AG09319 (cell line): ENCODE data around the gene GSTA2.

Experiments
- DNase-seq: peaks from one replicate; pipeline ENCODE4 v3.0.0-alpha.2; 2010; ENCODE audit warnings: low read depth; ENCODE audit errors: extremely low read depth
- TF ChIP-seq, protein P1 (sequence below): IDR thresholded peaks from 2 replicates; pipeline ENCODE4 v1.5.1; 2011; ENCODE audit warnings: low read depth, mild to moderate bottlenecking, inconsistent platforms, low read length, moderate library complexity

Gene GSTA2

DNA sequence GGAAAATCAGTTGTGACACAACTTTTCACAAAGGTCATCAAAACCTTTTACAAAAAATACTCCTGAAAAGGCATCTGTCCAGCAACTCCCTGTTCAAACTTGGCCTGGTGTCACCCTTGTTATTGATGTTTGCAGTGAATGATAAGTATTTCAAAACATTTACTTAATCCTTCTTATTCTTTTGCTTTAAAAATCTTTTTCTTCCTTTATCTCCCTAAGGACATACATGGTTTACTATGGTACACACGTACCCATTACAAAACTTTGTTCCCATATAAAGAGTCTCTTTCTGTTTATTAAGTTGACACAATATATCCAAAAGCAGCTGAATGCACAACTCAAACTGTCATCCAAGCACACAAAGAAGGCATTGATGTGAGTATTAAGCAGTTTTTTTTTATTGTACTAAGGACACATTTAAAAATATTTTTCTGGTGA lies 17.5 kb downstream of the GSTA2 start:
- TF ChIP-seq, protein P1, sequence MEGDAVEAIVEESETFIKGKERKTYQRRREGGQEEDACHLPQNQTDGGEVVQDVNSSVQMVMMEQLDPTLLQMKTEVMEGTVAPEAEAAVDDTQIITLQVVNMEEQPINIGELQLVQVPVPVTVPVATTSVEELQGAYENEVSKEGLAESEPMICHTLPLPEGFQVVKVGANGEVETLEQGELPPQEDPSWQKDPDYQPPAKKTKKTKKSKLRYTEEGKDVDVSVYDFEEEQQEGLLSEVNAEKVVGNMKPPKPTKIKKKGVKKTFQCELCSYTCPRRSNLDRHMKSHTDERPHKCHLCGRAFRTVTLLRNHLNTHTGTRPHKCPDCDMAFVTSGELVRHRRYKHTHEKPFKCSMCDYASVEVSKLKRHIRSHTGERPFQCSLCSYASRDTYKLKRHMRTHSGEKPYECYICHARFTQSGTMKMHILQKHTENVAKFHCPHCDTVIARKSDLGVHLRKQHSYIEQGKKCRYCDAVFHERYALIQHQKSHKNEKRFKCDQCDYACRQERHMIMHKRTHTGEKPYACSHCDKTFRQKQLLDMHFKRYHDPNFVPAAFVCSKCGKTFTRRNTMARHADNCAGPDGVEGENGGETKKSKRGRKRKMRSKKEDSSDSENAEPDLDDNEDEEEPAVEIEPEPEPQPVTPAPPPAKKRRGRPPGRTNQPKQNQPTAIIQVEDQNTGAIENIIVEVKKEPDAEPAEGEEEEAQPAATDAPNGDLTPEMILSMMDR: no peak
- no peak for DNase-seq

DNA sequence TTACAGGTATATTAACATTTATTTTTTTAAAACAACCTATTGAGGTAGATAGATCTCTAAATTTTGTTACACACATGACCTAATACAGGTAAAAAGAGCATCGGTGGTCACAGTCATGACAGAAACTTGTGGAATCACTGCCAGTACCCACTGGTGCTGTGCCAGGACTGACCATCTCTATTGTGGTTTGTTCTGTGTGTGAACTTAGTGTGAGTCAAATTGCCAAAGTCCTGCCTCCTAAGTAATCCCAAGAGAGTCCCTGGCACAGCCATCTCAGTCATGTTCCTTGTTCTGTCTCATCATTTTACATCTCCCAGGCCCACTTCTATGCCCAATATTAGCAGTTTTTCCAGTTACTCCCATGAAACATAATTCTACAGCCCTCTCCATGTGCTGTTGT lies 21.4 kb downstream of the GSTA2 start:
- no peak for DNase-seq
- TF ChIP-seq, protein P1: no peak

DNA sequence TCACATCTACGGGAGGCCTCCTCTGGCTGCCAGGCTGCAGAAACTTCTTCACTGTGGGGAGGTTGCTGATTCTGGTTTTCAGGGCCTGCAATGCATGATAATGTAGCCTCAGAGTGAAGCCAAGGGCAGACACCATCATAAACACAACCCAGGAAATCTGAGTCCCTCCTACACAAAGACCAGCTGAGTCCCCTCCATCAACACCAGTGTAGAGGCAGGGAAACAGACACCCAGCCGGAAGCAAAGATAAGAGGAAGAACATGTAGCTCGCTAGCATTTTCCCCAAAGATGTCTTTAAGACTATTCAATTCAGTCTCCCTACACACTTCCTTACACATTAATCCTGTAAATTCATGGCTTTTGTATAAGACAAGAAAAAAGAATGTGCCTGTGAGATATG lies 23.6 kb downstream of the GSTA2 start:
- no peak for DNase-seq
- TF ChIP-seq, protein P1: no peak

DNA sequence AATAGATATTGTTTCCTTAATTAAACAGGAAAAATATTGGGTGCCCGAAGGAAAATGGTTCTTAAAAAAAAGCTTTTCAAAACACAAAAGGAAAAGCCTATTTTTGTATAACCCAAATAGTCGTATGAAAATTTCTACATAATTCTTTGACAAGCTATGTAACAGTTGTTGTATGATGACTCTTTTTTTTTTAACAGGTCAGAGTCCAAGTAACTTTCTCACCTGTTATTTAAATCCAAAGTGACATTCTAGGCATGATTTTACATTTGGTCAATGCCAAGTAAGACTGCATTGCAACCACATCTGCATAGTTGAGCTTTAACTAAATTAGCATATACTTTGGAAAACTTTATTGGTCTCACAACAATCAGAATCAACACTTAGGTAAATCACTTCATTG lies 24.1 kb downstream of the GSTA2 start:
- no peak for DNase-seq
- TF ChIP-seq, protein P1: no peak

DNA sequence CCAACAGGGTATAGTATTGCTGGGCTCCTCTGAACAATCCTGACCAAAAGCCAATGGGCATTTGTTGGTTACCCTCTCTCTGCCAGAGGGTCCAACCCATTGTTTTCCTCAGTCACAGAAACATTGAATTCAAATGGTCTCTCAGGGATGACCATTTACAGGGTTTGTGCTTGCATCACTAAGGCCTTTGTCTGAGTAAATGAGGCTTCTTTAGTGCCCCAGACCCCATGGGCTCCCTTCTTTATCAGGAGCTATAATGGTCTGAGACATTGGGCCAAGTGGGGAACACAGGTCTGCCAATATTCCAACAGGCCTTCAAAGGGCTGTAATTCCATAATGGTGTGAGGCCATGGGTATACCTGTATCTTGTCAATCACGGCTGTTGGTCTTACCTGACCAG lies 27.1 kb downstream of the GSTA2 start:
- DNase-seq: no peak

DNA sequence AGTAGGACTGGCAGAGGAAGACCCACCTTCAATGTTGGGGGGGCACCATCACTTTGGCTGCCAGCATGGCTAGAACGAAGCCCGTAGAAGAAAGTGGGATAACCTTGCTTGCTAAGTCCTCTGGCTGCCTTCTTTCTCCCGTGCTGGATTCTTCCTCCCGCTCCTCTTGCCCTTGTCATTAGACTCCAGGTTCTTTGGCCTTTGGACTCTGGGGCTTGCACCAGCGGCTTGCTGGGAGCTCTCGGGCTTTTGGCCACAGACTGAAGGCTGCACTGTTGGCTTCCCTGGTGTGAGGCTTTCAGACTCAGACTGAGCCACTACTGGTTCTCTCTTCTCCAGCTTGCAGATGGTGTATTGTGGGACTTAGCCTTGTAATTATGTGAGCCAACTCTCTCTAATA lies 28.2 kb downstream of the GSTA2 start:
- TF ChIP-seq, protein P1: no peak
- DNase-seq: no peak

More for the DNA sequence above, 27.1 kb downstream of the GSTA2 start:
- TF ChIP-seq, protein P1: no peak

DNA sequence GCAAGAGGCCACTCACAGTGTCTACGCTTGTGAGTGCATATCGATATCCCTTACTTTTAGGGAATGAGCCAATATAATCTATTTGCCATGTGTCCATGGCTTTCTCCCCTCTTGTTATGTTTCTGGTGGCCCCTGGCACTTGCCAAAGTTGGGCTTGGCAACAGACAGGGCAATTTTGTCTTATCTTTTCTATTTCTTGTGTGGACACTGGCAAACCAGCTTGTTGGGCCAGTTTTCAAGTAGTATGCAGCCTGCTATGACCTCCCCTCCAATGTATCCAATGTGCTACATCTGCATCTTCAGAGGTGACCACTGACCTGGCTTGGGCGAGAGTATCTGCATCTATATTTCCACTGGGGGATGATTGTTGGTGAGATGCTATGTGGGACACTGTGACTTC lies 29.2 kb downstream of the GSTA2 start:
- TF ChIP-seq, protein P1: no peak
- DNase-seq: no peak
